ENCODE data around the gene SLC34A1.

Gene SLC34A1

GRCh38 chr5:177403792-177404640, 19.8 kb downstream of the SLC34A1 start:
- Histone ChIP-seq H3K36me3 (replicated peaks; ENCODE audit: insufficient read depth, low read length) (no peaks in the 10 kb centered on the region), H3K9me2 (replicated peaks; ENCODE audit: insufficient read depth, low read length) (no peaks in the 10 kb centered on the region), H3F3A (ENCODE audit: insufficient read depth, low read length) (peaks cover 9% of the 10 kb centered on the region; the same call in 1 of the 2 replicates), H3K4me2 (ENCODE audit: low read depth, low read length) (peak overlapping the region; percentile 100), H3K9me3 (replicated peaks; ENCODE audit: insufficient read depth, low read length) (no peaks in the 10 kb centered on the region), H3K4me1 (ENCODE audit: low read length) (peaks cover 17% of the 10 kb centered on the region), H3K79me2 (ENCODE audit: low read length) (no peaks in the 10 kb centered on the region), H3K27ac (ENCODE audit: low read length) (peak overlapping the region; percentile 48; the same call in 1 of the 2 replicates), H2AFZ (ENCODE audit: low read length) (peak overlapping the region; percentile 96), H3K27me3 (replicated peaks; ENCODE audit: insufficient read depth, low read length) (peaks cover 23% of the 10 kb centered on the region), H3K4me3 (ENCODE audit: low read length) (peak overlapping the region; percentile 78), H3K9ac (ENCODE audit: low read length) (peak overlapping the region; percentile 82), H4K20me1 (ENCODE audit: insufficient read depth, low read length) (no peaks in the 10 kb centered on the region)
- DNase-seq: peak; percentile 85
- TF ChIP-seq EZH2 (optimal IDR thresholded peaks at IDR 0.05; ENCODE audit: low read depth, low read length): no peak
- TF ChIP-seq CTCF (IDR thresholded peaks at IDR 0.05; ENCODE audit: low read length): peak; percentile 79
- TF ChIP-seq EZH2phosphoT487 (IDR thresholded peaks at IDR 0.05; ENCODE audit: low read length): no peak

- Histone ChIP-seq H2AFZ (ENCODE audit: low read length) (peak overlapping the region; percentile 96), H3K27me3 (replicated peaks; ENCODE audit: insufficient read depth, low read length) (peaks cover 23% of the 10 kb centered on the region), H3K9ac (ENCODE audit: low read length) (peak overlapping the region; percentile 82)
Observed at GRCh38 chr5:177404641-177405179, 20.5 kb downstream of the SLC34A1 start.

GRCh38 chr5:177405312-177405711, 21.1 kb downstream of the SLC34A1 start:
- Histone ChIP-seq H3K9me2 (replicated peaks; ENCODE audit: insufficient read depth, low read length) (no peaks in the 10 kb centered on the region), H4K20me1 (ENCODE audit: insufficient read depth, low read length) (no peaks in the 10 kb centered on the region), H3K27ac (ENCODE audit: low read length) (no peak overlapping the region), H3K27me3 (replicated peaks; ENCODE audit: insufficient read depth, low read length) (peaks cover 23% of the 10 kb centered on the region), H3K79me2 (ENCODE audit: low read length) (no peaks in the 10 kb centered on the region), H3K4me2 (ENCODE audit: low read depth, low read length) (peak overlapping the region; percentile 100; the same call in 1 of the 2 replicates), H3K36me3 (replicated peaks; ENCODE audit: insufficient read depth, low read length) (no peaks in the 10 kb centered on the region), H3K9ac (ENCODE audit: low read length) (no peak overlapping the region), H3K9me3 (replicated peaks; ENCODE audit: insufficient read depth, low read length) (no peaks in the 10 kb centered on the region), H3K4me3 (ENCODE audit: low read length) (no peak overlapping the region), H3K4me1 (ENCODE audit: low read length) (peaks cover 17% of the 10 kb centered on the region), H2AFZ (ENCODE audit: low read length) (no peak overlapping the region), H3F3A (ENCODE audit: insufficient read depth, low read length) (peaks cover 9% of the 10 kb centered on the region; the same call in 1 of the 2 replicates)
- TF ChIP-seq EZH2phosphoT487 (IDR thresholded peaks at IDR 0.05; ENCODE audit: low read length) (no peak), EZH2 (optimal IDR thresholded peaks at IDR 0.05; ENCODE audit: low read depth, low read length) (no peak), CTCF (IDR thresholded peaks at IDR 0.05; ENCODE audit: low read length) (no peak)
- DNase-seq: no peak

More at GRCh38 chr5:177404641-177405179, 20.5 kb downstream of the SLC34A1 start:
- Histone ChIP-seq H3K4me2 (ENCODE audit: low read depth, low read length) (peak overlapping the region; percentile 100), H4K20me1 (ENCODE audit: insufficient read depth, low read length) (no peaks in the 10 kb centered on the region), H3K79me2 (ENCODE audit: low read length) (no peaks in the 10 kb centered on the region), H3K4me3 (ENCODE audit: low read length) (peak overlapping the region; percentile 78), H3K9me2 (replicated peaks; ENCODE audit: insufficient read depth, low read length) (no peaks in the 10 kb centered on the region), H3K9me3 (replicated peaks; ENCODE audit: insufficient read depth, low read length) (no peaks in the 10 kb centered on the region), H3F3A (ENCODE audit: insufficient read depth, low read length) (peaks cover 9% of the 10 kb centered on the region; the same call in 1 of the 2 replicates), H3K4me1 (ENCODE audit: low read length) (peaks cover 17% of the 10 kb centered on the region), H3K27ac (ENCODE audit: low read length) (peak overlapping the region; percentile 48; the same call in 1 of the 2 replicates), H3K36me3 (replicated peaks; ENCODE audit: insufficient read depth, low read length) (no peaks in the 10 kb centered on the region)
- TF ChIP-seq EZH2 (optimal IDR thresholded peaks at IDR 0.05; ENCODE audit: low read depth, low read length) (no peak), CTCF (IDR thresholded peaks at IDR 0.05; ENCODE audit: low read length) (no peak), EZH2phosphoT487 (IDR thresholded peaks at IDR 0.05; ENCODE audit: low read length) (no peak)
- DNase-seq: no peak

All from MM.1S (cell line).